Testis (tissue), 3 donors: ENCODE measurements around the gene FUT9. TPM values are rescaled to one million over a fixed set of nuclear protein-coding genes. Genes with fewer than 3 reads are reported as not detected.

Experiments used
- DNase-seq: peaks from one replicate; pipeline ENCODE4 v3.0.0-alpha.2; 2019
- H3K27ac ChIP-seq, 2 donors: fragments of 200-600 bp; sonication (generic); one replicate each; pipeline ENCODE4 v1.5.1; 2019
- H3K27me3 ChIP-seq: fragments of 200-600 bp; sonication (generic); one replicate; pipeline ENCODE4 v1.5.1; 2019
- H3K36me3 ChIP-seq: fragments of 200-600 bp; sonication (generic); one replicate; pipeline ENCODE4 v1.5.1; 2017; ENCODE audit warnings: low read depth; ENCODE audit errors: missing control alignments
- H3K4me1 ChIP-seq: fragments of 200-600 bp; sonication (generic); one replicate; pipeline ENCODE4 v1.5.1; 2019
- H3K4me3 ChIP-seq, 2 donors: fragments of 200-600 bp; sonication (generic); one replicate each; pipeline ENCODE4 v1.5.1; 2017 to 2019
- H3K9me3 ChIP-seq: fragments of 200-600 bp; sonication (generic); one replicate; pipeline ENCODE4 v1.5.1; 2017
- POLR2A ChIP-seq: fragments of 450-650 bp; IDR thresholded peaks from one replicate; pipeline ENCODE4 v1.6.1; 2017; ENCODE audit warnings: antibody characterized with exemption, mild to moderate bottlenecking, moderate library complexity
- WGBS, 2 donors: methylation state at CpG; one replicate each; pipeline ENCODE4 v1.1.5; 2018; 5-methylcytosine and 5-hydroxymethylcytosine counted together
- intact Hi-C: fragments of 100-400 bp; cut with DNase I; formaldehyde crosslinking; loops from one replicate; pipeline ENCODE4 v1.15.1; 2023; ENCODE audit warnings: low total_unique reads
- polyA plus RNA-seq: library from polyadenylated mRNA; stranded (reverse); fragments of 350-450 nt; fragmentation: Illumina TruSeq; extraction: RNeasy Lipid Tissue Mini Kit (QIAGEN cat#74804); gene quantifications from one replicate; pipeline ENCODE4 v1.2.3, GENCODE V29; 2014; ENCODE audit warnings: low read depth, low replicate concordance; ENCODE audit not compliant: insufficient read depth
- total RNA-seq, 2 donors: library from RNA; depleted of rRNA; stranded (reverse); fragments of >200 nt; gene quantifications; one replicate each; pipeline ENCODE4 v1.2.3, GENCODE V29; 2016
- TF ChIP-seq, protein P1 (sequence below), 3 experiments: fragments of 450-650 bp in 2 of 3; fragments of 200-600 bp in 1 of 3; sonication (generic) in 1 of 3; IDR thresholded peaks; one replicate each; pipeline ENCODE4 v1.5.1; 2016 to 2019; ENCODE audit warnings: antibody characterized with exemption in 3 of 3, mild to moderate bottlenecking in 2 of 3, moderate library complexity in 1 of 3

FUT9 gene
- total and polyA plus RNA-seq, 3 donors from 2014 or later: 0.12 to 0.24 TPM; not detected in 1

GRCh38 chr6:95994151-95994550, 21.6 kb upstream of the FUT9 start:
- Histone ChIP-seq H3K27me3 (no peaks in the 10 kb centered on the region), H3K36me3 (no peaks in the 10 kb centered on the region), H3K27ac (no peak overlapping the region), H3K4me1 (no peaks in the 10 kb centered on the region), H3K4me3 (no peak overlapping the region), H3K9me3 (no peaks in the 10 kb centered on the region)
- DNase-seq: no peak
- intact Hi-C loops: no loop called here
- 75 to 84% methylated on average over 4 of the region's 4 CpGs for WGBS, 2 donors
- TF ChIP-seq, protein P1, sequence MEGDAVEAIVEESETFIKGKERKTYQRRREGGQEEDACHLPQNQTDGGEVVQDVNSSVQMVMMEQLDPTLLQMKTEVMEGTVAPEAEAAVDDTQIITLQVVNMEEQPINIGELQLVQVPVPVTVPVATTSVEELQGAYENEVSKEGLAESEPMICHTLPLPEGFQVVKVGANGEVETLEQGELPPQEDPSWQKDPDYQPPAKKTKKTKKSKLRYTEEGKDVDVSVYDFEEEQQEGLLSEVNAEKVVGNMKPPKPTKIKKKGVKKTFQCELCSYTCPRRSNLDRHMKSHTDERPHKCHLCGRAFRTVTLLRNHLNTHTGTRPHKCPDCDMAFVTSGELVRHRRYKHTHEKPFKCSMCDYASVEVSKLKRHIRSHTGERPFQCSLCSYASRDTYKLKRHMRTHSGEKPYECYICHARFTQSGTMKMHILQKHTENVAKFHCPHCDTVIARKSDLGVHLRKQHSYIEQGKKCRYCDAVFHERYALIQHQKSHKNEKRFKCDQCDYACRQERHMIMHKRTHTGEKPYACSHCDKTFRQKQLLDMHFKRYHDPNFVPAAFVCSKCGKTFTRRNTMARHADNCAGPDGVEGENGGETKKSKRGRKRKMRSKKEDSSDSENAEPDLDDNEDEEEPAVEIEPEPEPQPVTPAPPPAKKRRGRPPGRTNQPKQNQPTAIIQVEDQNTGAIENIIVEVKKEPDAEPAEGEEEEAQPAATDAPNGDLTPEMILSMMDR (IDR thresholded peaks at IDR 0.05): no peak
- TF ChIP-seq POLR2A: no peak

DNA sequence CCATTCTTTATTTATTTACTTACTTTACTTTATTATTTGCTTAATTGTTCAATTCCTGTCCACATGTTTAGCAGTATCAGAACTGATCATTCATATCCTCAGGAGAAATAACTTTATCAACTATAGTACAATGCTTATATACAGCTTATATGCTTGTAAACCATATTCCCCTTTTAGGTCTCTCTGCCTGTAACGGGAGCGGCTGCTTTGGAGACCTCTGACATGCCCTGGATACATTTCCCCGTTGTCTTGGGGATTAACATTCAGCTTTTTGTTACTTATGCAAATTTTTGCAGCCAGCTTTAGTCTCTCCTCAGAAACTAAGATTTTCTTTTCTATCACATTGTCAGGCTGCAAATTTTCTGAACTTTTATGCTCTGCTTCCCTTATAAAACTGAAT, 17.6 kb upstream of the FUT9 start:
- Histone ChIP-seq H3K27ac (no peak overlapping the region), H3K9me3 (no peaks in the 10 kb centered on the region), H3K36me3 (no peaks in the 10 kb centered on the region), H3K4me3 (no peak overlapping the region), H3K4me1 (no peaks in the 10 kb centered on the region), H3K27me3 (no peaks in the 10 kb centered on the region)
- TF ChIP-seq, protein P1 (IDR thresholded peaks at IDR 0.05): no peak
- no peak for TF ChIP-seq POLR2A
- intact Hi-C loops: no loop called here
- no peak for DNase-seq
- 68 to 72% methylated on average over 3 of the region's 3 CpGs for WGBS, 2 donors

DNA sequence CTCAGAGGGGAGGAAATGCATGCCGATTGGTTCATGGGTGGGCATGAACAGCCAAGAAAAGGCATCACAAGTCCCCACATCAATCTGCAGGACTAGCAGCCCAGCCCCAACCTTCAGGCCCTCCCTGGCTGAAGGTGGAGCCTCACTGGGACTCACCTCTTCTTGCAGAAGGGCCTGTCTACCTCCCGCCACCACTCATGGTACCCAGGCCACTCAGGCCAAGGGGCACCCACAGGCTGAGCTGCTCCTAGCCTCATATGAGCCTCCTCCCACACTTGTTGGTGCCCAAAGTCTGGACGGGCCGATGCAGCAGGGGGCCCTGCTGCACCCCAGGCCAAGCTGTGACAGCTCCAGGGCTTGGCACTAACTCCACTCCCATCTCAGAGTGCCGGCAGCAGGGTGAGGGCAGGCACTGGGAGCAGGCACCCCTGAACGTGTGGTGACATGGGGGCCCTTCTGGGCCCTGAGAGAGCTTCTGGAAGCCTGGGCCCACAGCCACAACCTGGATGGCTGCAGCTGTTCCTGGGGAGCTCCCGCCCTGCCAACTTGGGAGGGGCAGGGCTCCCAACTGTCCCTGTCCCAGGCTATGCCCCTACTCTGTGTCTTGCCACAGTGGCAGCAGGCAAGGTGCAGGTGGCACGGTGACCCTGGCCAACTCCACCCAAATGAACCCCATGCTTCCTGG, 13.7 kb upstream of the FUT9 start:
- no peak for DNase-seq
- 96 to 100% methylated on average over 5 to 7 of the region's 8 CpGs for WGBS, 2 donors
- intact Hi-C loops: no loop called here
- H3K4me1 ChIP-seq: no peaks in the 10 kb centered on the region
- no peaks in the 10 kb centered on the region for H3K9me3 ChIP-seq
- TF ChIP-seq POLR2A: no peak
- TF ChIP-seq, protein P1 (IDR thresholded peaks at IDR 0.05): no peak
- H3K4me3 ChIP-seq: no peak overlapping the region
- H3K27ac ChIP-seq: no peak overlapping the region
- H3K27me3 ChIP-seq: no peaks in the 10 kb centered on the region
- no peaks in the 10 kb centered on the region for H3K36me3 ChIP-seq

- 100% methylated on average over 2 of the region's 3 CpGs; no CpG with 5 or more reads in 1 of the 2 donors for WGBS, 2 donors
- no peak for DNase-seq
Observed at GRCh38 chr6:96002576-96002910, 13.2 kb upstream of the FUT9 start.

More at GRCh38 chr6:96002576-96002910, 13.2 kb upstream of the FUT9 start:
- H3K4me1 ChIP-seq: no peaks in the 10 kb centered on the region
- H3K4me3 ChIP-seq: no peak overlapping the region
- no peaks in the 10 kb centered on the region for H3K27me3 ChIP-seq
- no peak for TF ChIP-seq POLR2A
- TF ChIP-seq, protein P1 (IDR thresholded peaks at IDR 0.05): no peak
- H3K27ac ChIP-seq: no peak overlapping the region
- no peaks in the 10 kb centered on the region for H3K9me3 ChIP-seq
- intact Hi-C loops: no loop called here
- no peaks in the 10 kb centered on the region for H3K36me3 ChIP-seq
